Amniotic stem cell (primary cell): ENCODE results near the gene EVX2.

ENCODE experiments used
- DNase-seq: peaks from one replicate; lab custom pipeline; 2025; lab: John Stamatoyannopoulos, UW

The EVX2 gene

GRCh38 chr2:176082824-176083751, 674 bp downstream of the EVX2 start:
- DNase-seq = no peak

DNA sequence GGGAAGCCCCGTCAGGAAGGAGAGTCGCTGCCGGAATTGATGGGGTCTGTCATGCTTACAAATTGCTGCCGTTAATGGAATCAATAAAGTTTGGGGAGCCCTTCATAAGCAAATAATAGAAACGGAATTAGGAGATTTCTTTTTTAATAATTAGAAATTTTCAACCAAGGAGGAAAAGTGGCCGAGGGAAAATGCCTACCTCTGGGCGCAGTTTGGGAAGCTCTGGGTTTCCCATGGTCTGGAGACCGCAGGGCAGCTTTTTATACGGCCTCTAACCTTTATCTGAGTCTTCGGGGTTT, 1.3 kb downstream of the EVX2 start:
- no peak for DNase-seq

DNA sequence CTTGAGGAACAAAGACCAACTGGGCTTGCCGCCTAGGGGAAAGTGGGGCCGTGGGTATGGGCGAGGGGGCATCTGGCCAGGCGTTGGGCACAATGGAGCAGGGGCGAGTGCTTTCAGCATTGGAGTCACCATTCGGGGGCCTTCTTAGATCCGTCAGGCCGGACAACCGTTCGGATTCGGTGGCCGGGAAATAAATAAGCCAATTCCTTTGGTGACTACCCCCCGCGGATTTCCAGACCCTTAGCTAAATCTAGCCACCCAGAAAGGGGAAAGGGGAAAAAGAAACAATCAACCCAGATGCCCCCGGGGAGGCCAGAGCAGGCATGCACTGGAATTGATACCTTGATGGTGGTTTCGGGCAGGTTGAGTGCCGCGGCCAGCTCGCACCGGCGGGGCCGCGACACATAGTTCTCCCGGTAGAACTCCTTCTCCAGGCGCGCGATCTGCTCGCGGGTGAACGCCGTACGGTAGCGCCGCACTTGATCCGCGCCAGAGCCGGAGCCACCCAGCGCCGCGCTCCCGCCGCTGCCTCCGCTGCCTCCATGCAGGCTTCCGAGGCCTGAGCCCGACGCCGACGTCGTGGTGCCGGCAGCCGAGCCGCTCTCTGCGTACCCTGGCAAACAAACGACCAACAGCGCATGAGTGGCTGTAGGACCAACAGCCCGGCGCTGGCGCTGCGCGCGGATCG, 1.8 kb downstream of the EVX2 start:
- no peak for DNase-seq

DNA sequence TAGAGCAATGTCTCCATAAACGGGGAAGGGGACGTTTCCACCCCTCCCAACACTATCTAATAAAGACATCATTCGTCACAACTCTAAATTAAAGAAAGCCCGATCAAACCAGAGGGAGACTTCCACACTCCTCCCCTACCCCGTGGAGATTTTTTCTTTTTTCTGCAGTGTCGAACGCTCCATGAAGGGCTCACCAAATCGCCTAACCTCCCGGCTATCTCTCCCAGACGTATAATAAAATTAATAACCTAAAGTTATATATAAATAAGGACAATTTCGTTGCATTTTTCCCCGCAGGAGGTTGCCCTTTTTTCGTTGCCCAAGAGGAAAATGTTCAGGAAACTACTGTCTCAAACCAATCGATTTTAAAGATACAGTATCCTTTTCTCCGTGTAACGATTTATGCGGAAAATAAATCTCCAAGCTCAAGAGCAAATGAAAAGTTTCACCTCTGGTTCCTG, 2.4 kb downstream of the EVX2 start:
- no peak for DNase-seq

DNA sequence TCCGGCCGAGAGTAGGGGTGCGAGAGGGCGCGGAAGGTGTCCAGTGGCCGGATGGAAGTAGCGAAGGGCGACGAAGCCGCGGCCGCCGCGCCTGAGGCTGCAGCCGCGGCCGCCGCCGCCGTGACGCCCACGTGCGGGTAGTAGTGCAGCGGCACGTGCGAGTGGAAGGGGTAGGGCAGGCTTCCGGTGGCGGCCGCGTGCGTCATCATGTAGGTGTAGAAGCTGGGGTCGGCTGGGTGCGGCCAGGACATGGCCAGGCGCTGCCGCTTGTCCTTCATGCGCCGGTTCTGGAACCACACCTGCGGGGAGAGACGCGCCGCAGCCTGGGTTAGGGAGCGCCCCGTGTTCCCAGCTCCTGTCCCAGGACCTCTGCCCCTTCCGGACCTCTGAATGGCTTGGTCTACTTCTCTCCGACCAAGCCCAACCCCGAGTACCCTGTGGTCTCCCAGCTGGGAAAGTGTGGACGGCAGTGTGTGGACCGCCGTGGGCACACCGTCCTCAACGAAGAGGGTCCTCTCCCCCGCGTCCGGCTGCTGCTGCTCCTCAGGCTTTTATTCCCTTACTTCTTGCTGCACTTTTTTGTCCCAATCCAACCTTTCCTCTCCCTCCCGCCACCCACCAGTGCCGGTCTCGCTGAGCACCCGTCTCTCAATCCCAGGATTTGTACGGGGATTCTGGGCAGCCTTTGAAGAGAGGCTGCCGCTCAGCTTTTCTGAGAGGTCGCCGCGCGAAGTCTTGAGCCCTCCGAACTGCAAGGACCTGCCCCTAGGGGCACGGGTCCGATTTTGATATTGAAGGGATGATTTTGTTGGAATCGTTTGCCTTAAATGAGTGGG, 3.0 kb downstream of the EVX2 start:
- DNase-seq = no peak

- peak; percentile 19 for DNase-seq
Measured at GRCh38 chr2:176079831-176080539, 3.8 kb downstream of the EVX2 start.

- no peak for DNase-seq
Measured at GRCh38 chr2:176079285-176079830, 4.4 kb downstream of the EVX2 start.

DNA sequence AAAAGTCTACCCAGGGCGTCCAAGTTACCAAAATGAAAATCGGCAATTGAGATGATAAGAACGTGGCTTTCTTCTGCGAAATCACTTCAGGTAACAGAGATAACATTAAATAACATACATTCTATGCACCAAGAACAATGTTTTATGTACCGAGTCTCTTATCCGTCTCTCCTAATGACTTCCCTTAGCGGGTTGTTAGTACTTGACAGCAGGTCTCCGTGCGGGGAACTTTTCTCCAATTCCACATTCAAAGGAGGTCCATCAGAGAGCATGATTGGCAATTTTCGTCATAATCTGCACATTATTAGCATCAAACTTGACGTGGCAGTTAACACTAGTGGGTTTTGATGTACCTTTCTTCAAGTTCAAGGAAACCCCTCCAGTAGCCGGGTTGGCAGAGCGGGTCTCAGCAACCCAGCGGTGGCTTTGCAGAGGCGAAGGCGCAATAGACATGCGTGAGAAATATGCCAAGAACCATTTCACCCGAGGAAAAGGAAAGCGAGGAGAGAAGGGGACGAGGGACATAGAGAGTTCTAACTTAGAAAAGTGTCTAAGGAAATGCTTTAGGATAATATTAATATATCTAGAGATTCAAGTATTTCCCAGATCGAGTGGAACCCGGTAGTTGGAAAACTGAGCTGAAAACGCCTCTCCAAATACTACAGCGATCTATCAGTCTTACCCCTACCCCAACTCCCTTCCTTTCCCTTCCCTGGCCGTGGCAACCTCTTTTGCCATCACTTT, 5.0 kb downstream of the EVX2 start:
- DNase-seq = no peak

DNA sequence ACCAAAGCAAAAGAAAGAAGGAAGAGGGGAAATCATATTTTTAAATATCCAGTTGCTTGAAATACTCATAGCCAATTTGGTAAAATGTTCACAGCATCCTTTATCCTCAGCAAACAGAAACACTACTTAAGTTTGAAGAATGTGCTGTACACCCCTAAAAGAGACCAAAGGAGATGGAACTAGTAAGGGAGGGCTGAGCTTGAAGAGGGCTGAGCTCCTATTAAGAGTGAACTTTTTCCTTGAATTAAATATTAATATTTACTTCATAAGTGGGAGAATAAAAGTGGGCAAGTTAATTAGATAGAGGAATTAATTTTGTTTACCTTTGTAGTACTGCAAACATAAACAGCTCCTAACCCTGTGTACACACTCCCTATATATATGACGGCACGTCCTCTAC, 7.0 kb downstream of the EVX2 start:
- DNase-seq = no peak

GRCh38 chr2:176076063-176076462, 7.7 kb downstream of the EVX2 start:
- no peak for DNase-seq

DNA sequence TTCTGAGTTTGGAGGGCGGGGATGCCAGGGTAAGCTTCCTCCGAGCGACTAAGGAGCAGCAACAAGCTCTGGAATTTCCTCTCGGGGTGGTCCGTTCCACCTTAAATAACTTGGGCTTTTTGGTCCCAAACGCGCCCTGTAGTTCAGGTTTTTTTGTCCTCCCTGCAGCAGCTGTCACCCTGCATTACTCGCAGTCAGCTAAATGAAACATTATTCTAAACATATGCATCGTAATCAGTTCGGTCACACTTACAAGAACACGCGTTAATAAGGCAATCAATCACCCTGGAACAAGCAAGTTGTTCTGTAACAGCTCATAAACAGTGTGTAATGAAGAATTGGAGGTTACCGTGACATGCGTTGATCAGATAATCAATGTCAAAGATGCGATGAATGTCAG, 8.3 kb downstream of the EVX2 start:
- no peak for DNase-seq

DNA sequence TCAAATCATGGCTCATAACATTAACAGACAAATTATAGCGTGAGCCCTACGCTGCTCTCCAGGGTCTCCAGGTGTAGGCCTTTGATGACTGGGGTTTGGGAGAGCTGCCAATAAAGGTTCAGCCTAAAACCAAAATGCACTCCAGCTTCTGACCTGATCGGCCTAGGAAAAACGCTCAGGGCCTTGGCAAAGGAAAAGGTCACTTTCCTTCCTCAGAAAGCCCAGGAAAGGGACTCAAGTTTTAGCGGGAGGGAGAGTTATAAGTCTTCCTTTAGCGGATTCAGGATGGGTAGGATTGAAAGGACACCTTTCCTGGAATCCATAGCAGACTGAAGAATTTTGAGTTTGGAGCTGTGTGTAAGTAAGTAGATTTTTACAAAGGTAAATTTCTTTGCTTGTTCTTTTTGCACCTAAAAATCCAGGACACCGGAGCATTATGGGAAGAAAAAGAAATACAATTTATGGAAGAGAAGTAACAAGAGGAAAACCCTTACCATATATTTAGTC, 8.8 kb downstream of the EVX2 start:
- DNase-seq = no peak

GRCh38 chr2:176072951-176073904, 10.5 kb downstream of the EVX2 start:
- no peak for DNase-seq

DNA sequence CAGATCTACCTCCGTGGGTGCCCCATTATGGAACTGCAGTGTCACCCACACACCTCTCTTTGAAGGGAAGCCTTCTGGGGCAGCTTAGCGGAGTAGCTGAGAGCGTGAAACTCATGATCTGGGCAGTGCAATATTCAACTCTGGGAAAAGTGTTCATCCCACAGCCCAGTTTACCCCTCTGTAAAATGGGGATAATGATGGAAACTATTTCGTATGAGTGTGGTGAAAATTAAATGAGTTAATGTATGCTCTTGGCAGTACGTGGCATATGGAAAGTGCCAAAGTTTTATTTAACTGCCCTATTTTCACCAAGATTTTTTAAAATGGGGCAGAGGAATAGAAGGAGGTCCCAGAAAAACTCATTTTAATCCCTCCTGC, 11.5 kb downstream of the EVX2 start:
- DNase-seq = no peak

DNA sequence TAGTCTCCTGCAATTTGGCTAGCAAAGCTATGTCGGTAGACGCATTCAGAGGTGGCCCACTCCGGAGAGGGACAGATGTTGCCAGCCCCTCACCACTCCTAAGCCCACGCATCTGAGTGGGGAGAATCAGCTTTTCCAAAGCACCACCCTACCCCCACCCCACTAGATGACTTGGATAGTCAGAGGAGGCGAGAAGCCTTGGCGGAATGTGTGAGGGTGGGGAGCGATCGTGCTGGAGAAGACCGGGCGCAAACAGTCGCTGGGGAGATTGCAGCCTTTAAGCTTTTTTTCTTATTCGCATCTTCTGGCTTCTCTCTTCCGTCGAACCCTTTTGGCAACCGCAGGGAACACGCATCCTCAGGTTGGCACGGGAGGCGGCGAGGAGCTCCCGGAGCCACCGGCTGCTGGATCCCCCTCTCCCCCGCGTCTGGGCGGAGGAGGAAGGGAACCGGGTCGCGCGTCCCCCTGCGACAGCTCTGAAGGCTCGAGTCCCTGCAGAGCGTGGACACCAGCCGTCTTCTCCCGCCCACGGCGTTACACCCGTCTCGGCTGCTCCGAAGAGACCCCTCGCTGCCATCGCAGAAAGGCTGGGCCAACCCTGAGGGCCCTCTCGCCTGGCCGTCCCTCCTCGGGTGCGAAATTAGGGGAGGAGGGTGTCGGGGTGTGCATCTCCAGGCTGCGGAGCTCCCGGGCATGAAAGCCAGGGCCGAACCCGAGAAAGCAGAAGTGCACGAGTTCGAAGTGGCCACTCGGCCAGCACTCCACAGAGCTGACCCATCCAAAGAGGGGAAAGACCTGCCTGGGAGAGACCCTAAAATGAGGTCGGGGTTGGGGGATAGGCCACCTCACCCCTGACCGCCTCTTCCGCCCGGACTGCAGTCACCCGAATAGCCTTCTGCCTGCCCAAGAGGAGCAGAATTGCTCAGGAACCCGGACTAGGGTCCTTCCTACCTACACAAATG, 12.2 kb downstream of the EVX2 start:
- no peak for DNase-seq

- no peak for DNase-seq
Measured at GRCh38 chr2:176068419-176068832, 15.3 kb downstream of the EVX2 start.

DNA sequence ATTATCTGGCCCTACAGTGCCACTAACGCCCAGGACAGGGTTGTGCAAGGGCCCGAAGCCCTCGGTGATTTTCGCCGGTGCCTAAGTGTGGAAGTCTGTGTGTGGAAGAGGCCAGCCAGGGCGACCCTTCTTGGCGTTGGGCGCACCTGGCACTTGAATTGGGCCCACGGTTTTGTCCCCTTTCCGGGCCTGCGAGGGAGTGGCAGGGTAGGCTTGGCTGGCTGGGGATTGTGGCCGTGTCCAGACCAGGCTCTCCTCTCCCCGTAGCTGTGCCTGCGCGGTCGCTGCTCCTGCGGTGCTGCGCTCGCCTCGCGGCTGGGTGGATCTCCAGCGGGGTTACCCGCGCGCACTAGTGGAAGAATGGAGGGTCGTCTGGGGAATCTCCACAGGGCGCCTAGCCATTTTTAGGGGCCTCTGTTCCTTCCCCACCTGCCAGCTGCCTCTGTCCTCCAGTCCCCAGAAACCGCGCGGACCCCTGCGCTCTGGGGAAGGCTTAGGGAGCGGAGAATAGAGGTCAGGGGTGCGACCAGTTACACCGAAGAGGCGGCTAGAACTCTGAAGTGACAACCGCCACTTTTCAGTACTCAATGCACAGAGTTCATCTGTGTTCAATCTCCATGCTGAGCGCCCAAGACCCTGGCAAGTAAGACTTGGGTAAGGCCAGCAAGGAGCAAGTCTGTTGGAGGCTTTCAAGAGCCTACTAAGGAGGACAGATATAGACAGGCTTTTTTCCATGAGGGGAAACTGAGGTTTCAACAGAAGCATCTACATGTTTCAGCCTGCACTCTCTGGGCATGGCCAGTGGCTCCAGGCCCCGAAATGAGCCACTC, 16.0 kb downstream of the EVX2 start:
- no peak for DNase-seq
